Natural killer cell treated with Interleukin-12 subunit alpha and Interleukin-12 subunit beta and Interleukin-15 and Interleukin-18, amount 100 ng/mL, for 72 hours (primary cell): ENCODE results near the gene DPT. TPM values are rescaled to one million over a fixed set of nuclear protein-coding genes. Genes with fewer than 3 reads are reported as not detected.

Experiments used
- ATAC-seq, 2 donors: fragments of 150-1000 bp; cut with Tn5 transposase in 1 of 2; sonication (Bioruptor Pico), chemical (Tn5 transposase) in 1 of 2; 2 replicates each; pipeline ENCODE4 v1.10.0; 2021
- DNase-seq: peaks from one replicate; pipeline ENCODE4 v3.0.0; 2022; ENCODE audit warnings: low spot score
- H3K27ac Mint-ChIP-seq, 2 donors: 1 replicate in 1 of 2; 2 replicates in 1 of 2; pipeline ENCODE4 v1.8.0; 2022; ENCODE audit warnings: mixed read lengths in 2 of 2, mild to moderate bottlenecking in 1 of 2, moderate library complexity in 1 of 2
- H3K27me3 Mint-ChIP-seq, 2 donors: 1 replicate in 1 of 2; 2 replicates in 1 of 2; pipeline ENCODE4 v1.8.0; 2022; ENCODE audit warnings: mixed read lengths in 2 of 2
- H3K36me3 Mint-ChIP-seq: one replicate; pipeline ENCODE4 v1.8.0; 2022; ENCODE audit warnings: mixed read lengths
- H3K4me1 Mint-ChIP-seq, 2 donors: 1 replicate in 1 of 2; 2 replicates in 1 of 2; pipeline ENCODE4 v1.8.0; 2022; ENCODE audit warnings: low read depth in 2 of 2, mixed read lengths in 2 of 2, mild to moderate bottlenecking in 1 of 2
- H3K4me3 Mint-ChIP-seq: one replicate; pipeline ENCODE4 v1.8.0; 2022; ENCODE audit warnings: mixed read lengths
- H3K9me3 Mint-ChIP-seq: 2 replicates; pipeline ENCODE4 v1.8.0; 2022; ENCODE audit warnings: mixed read lengths
- total RNA-seq, 2 donors: library from RNA; stranded (reverse); gene quantifications; one replicate each; pipeline ENCODE4 v1.2.3, GENCODE V29; 2022

Gene DPT
- total RNA-seq, 2 donors from 2014 or later: not detected

DNA sequence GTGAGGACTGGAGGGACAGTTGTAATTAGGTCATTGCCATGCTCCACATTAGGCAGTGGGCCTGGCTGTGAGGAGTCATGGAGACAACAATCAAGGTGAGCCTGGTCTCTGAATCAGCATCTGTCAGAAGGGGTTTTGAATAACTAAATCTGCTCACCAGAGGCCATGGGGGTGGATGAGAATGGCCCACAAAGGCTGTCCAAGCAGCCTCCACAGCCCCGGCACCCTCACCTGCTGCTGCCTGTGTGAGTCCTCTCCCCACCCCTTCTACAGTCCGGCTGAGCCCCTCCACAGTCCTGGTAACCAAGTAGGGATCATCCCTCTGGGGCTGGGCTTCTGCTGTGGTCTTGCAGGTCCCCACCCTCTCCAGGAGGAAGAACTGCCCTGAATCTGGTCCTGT is 2.3 kb downstream of the DPT start:
- no peaks in the 10 kb centered on the region for H3K4me1 Mint-ChIP-seq
- DNase-seq (no peak), ATAC-seq (no peak)
- H3K36me3 Mint-ChIP-seq: no peaks in the 10 kb centered on the region
- H3K27me3 Mint-ChIP-seq: peaks cover 0 to 7% of the 10 kb centered on the region in 2 donors
- H3K9me3 Mint-ChIP-seq: no peaks in the 10 kb centered on the region
- no peak overlapping the region for H3K27ac Mint-ChIP-seq
- no peak overlapping the region for H3K4me3 Mint-ChIP-seq

DNA sequence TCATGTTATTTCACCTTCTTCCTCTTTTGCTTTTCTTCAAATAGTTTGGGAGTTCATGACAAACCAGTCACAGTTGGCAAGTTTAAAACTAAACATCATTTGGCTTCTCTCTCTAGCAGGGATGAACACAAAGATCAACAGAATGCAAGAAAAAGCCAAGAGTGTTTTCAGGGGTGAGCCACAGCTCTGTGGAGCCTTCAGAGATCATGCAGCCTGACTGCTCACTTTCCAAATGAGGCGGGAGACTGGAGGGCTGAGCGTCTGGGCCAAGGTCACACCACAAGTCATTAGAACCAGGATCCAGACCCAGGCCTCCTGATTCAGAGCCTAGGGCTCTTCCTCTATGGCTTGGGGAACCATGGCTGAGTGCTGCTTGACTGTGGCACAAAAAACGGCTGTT is 2.7 kb downstream of the DPT start:
- Mint-ChIP-seq H3K27ac (no peak overlapping the region), H3K4me3 (no peak overlapping the region), H3K36me3 (no peaks in the 10 kb centered on the region), H3K27me3 (peaks cover 0 to 7% of the 10 kb centered on the region in 2 donors), H3K9me3 (no peaks in the 10 kb centered on the region), H3K4me1 (no peaks in the 10 kb centered on the region)
- no peak for DNase-seq
- no peak for ATAC-seq

DNA sequence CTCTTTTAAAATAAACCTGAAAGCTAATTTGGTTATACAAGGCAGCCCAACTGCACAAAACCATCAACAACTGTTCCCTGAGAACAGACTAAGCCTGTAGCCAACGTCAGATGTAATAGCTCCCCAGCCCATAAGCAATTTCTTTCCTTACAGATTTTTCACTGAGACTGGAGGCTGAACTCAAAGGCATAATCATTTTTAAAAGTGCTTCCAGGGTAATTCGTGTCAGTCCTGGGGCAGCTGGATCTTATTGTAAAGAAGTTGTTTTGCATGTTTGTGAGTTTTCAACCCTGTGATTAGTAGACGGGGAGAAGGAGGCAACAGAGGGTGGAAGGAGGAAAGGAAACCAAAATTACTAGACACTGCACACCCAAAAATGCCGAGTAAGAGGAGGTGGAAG is 3.2 kb downstream of the DPT start:
- H3K27me3 Mint-ChIP-seq: peaks cover 0 to 8% of the 10 kb centered on the region in 2 donors
- no peak for ATAC-seq
- no peaks in the 10 kb centered on the region for H3K4me1 Mint-ChIP-seq
- no peak overlapping the region for H3K4me3 Mint-ChIP-seq
- H3K9me3 Mint-ChIP-seq: no peaks in the 10 kb centered on the region
- DNase-seq: no peak
- H3K36me3 Mint-ChIP-seq: no peaks in the 10 kb centered on the region
- H3K27ac Mint-ChIP-seq: no peak overlapping the region

DNA sequence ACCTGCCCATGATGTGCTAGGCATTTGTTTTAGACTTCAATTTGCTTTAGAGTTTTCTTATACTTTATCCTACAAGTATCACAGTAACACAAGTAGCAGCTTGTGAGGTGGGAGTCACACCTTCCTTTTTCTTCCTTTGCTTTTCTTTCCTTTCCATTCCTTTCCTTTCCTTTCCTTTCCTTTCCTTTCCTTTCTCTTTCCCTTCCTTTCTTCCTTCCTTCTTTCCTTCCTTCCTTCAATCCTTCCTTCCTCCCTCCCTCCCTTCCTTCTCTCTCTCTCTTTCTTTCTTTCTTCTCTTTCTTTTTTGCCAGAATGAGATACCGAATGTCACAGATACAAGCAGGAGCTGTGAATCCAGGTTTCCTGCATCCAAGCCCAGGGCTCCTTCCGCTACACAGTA is 3.9 kb downstream of the DPT start:
- Mint-ChIP-seq H3K4me1 (no peaks in the 10 kb centered on the region), H3K27ac (no peak overlapping the region), H3K4me3 (no peak overlapping the region), H3K27me3 (peaks cover 0 to 11% of the 10 kb centered on the region in 2 donors), H3K9me3 (no peaks in the 10 kb centered on the region), H3K36me3 (no peaks in the 10 kb centered on the region)
- DNase-seq (no peak), ATAC-seq (no peak)

DNA sequence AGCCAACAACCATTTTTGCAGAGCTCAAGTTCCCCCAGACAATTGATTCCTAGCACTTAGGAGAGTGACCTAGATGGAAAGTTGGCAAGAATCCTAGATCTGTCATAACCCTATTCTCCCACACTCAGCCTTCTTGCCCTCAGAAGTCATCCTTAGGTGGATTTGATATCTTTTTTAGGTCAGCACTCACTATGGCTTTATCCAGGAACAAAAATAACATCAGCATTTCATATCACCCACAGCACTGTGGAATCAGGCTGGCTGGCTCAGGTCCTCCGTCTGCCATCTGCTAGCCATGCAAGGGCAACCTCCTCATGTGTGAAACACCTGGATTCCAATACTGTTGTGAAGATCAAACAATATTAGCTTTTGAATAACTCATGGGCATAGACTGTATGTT is 6.0 kb downstream of the DPT start:
- no peaks in the 10 kb centered on the region for H3K9me3 Mint-ChIP-seq
- H3K4me3 Mint-ChIP-seq: no peak overlapping the region
- ATAC-seq (no peak), DNase-seq (no peak)
- H3K4me1 Mint-ChIP-seq: no peaks in the 10 kb centered on the region
- no peaks in the 10 kb centered on the region for H3K36me3 Mint-ChIP-seq
- H3K27me3 Mint-ChIP-seq: peaks cover 0 to 15% of the 10 kb centered on the region in 2 donors
- no peak overlapping the region for H3K27ac Mint-ChIP-seq

DNA sequence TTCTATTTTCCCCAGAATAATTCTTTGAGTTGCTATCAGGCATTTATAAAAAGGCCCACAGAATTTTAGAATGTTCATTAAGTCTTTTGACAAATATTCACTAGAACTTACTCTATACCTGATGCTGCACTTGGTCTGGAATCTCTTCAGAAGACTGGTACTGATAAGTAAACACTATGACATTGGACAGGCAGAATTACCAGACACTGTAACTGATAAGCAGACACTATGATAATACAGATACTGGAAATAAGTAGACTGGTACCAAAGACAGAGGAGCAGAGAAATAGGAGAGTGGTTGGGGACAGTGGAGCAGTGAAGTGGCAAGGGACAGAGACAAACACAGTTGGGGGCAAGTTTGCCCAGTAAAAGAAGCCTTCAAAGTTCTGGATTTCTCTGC is 8.2 kb downstream of the DPT start:
- DNase-seq: no peak
- peaks cover 0 to 13% of the 10 kb centered on the region in 2 donors for H3K27me3 Mint-ChIP-seq
- ATAC-seq: no peak
- no peaks in the 10 kb centered on the region for H3K9me3 Mint-ChIP-seq
- no peaks in the 10 kb centered on the region for H3K36me3 Mint-ChIP-seq
- H3K4me3 Mint-ChIP-seq: no peak overlapping the region
- H3K27ac Mint-ChIP-seq: no peak overlapping the region
- H3K4me1 Mint-ChIP-seq: no peaks in the 10 kb centered on the region

DNA sequence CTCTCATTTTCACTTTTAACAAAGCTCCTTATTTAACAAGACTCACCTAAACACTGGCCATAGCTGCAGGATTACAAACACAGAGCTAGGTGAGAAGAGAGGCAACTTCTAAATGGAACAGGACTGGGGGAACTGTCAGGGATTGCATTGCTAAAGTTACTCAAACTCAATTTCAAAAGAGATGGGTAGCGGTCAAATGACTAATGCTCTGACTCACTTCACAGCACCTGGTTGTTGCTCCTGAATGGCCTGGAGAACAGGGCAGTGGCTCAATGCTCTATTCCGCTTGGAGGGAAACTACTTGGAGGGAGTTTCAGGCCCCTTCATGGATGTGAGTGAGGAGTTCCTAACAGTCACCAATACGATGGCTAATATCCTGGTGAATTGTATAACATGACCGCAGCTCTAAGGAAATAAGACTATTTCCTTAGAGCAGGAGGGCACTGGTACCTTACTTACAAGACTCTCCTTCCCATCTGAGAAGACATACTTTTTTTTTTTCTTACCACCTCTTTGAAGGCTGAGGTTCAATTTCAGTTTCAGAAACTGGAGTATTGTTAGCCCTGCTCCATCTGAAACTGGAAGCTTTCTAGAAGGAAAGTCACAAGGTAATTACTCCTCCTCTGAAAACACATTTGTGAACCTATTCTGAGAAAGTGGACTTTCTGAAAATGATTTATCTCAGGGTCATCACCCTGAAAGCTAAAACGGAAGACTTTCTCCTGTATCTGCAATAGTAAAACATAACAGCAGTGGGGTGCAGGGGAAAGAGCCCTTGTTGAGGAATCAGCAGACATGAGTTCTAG is 9.5 kb downstream of the DPT start:
- DNase-seq (no peak), ATAC-seq (no peak)
- Mint-ChIP-seq H3K36me3 (no peaks in the 10 kb centered on the region), H3K27ac (no peak overlapping the region), H3K4me3 (no peak overlapping the region), H3K9me3 (no peaks in the 10 kb centered on the region), H3K4me1 (no peaks in the 10 kb centered on the region), H3K27me3 (peaks cover 0 to 11% of the 10 kb centered on the region in 2 donors)

DNA sequence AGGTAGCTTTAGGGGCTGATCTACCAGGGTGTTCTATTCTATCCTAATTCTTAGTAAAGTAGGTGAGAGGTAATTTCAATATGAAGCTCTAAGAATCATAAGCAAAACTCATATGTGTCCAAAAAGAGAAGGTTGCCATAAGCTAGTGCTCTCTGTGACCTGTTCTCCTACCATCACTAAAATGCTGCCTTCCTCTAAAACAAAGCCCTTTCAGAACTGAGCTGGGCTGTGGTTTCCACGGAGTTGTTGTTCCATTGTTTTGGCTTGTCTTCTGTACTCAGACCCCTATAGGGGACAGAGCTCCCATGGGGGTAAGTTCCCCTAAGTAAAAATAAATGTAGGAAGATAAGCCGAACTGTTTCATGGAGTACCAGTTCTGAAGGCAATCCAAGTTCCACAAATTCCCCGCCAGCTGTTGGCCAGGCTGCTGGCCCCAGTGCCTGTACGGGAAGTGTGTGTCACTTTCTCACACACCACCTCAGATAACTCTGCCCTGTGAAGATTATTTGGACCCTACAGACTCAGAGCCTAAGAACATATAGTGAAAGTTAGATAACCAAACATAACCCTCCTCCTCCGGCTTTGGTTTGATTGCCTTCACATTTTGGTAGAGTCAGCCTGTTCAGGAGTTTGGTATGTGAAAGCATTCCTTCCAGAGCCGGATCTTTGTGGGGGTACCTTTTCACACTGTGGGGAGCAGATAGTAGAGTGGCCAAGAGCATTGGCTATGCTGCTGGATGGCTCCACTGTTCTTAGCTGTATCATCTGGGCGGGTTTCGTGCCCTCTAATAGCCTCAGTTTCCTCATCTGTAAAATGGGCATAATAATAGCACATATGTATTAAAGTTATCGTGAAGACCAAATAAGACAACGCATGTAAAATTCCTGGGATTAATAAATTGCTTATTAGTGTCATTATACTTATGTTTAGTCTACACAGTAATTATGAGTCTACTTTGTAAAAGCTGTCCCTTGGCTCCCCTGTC is 10.8 kb downstream of the DPT start:
- DNase-seq (no peak), ATAC-seq (no peak)
- no peaks in the 10 kb centered on the region for H3K9me3 Mint-ChIP-seq
- H3K4me3 Mint-ChIP-seq: no peak overlapping the region
- no peaks in the 10 kb centered on the region for H3K36me3 Mint-ChIP-seq
- H3K27ac Mint-ChIP-seq: no peak overlapping the region
- no peaks in the 10 kb centered on the region for H3K4me1 Mint-ChIP-seq
- peaks cover 0 to 8% of the 10 kb centered on the region in 2 donors for H3K27me3 Mint-ChIP-seq

DNA sequence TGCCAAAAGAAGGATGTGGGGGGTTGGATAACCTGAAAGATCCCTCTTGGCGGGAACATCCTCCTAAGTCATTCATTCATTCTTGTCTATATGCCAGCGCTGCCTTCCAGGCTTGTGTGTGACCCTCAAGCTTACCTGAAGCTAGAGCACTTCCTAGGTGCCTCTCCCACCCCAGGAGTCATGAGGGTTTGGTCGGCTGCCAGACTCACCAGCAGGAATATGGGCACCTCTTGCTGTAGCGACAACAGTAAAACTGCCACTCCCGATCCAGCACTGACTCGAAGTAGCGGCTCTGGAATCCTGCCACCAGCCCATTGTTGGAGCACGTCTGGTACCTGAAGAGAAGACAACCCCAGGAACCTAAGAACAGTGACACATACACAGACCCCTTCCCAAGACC is 15.0 kb downstream of the DPT start:
- Mint-ChIP-seq H3K27ac (no peak overlapping the region), H3K27me3 (peaks cover 0 to under 1% of the 10 kb centered on the region in 2 donors), H3K4me1 (no peaks in the 10 kb centered on the region), H3K36me3 (no peaks in the 10 kb centered on the region), H3K4me3 (no peak overlapping the region), H3K9me3 (no peaks in the 10 kb centered on the region)
- DNase-seq: no peak
- no peak for ATAC-seq

DNA sequence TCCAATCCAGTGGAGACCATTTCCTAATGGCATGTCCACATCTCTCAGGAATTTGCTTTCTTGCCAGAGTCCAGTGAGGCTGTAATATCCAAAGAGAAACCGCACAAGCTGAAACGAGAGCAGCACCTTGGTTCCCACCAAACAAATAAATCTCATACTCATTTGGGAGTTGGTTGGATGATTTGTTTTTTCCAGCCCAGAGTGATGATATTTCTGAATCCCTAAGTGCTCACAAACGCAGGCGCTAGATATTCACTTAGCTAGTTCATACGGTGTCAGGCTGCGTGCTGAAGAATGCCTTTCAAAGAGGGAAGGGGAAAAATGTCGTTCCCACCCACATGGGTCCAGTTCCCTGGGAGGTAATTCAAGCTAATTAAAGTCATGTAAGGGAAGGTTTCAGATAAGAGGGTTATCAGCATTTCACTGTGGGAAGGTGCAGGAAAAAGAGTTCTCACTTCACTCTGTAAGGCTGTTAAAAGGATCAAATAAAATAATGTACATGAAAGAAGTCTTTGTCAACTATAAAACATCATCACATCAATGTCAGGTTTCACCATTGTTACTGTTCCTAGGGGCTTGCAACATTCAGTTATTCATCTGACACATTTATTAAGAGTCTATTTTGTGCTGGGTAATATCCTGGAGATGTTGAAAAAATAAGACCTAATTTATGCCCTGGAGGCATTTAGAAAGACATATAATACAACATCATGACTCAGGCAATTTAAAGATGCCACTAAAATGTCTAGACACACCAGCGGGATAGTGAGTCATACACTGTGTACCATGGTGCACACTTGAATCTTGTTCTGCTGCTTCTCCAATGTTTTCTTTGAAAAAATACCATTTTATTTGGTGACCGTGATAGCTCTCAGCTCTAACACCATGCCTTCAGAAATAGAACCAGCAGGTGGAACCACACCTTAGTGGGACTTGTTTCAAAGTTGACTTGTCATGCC is 19.3 kb downstream of the DPT start:
- H3K9me3 Mint-ChIP-seq: no peaks in the 10 kb centered on the region
- no peak overlapping the region for H3K27ac Mint-ChIP-seq
- DNase-seq: no peak
- peaks cover 0 to 8% of the 10 kb centered on the region in 2 donors for H3K27me3 Mint-ChIP-seq
- H3K4me3 Mint-ChIP-seq: no peak overlapping the region
- no peaks in the 10 kb centered on the region for H3K4me1 Mint-ChIP-seq
- no peaks in the 10 kb centered on the region for H3K36me3 Mint-ChIP-seq
- no peak for ATAC-seq

DNA sequence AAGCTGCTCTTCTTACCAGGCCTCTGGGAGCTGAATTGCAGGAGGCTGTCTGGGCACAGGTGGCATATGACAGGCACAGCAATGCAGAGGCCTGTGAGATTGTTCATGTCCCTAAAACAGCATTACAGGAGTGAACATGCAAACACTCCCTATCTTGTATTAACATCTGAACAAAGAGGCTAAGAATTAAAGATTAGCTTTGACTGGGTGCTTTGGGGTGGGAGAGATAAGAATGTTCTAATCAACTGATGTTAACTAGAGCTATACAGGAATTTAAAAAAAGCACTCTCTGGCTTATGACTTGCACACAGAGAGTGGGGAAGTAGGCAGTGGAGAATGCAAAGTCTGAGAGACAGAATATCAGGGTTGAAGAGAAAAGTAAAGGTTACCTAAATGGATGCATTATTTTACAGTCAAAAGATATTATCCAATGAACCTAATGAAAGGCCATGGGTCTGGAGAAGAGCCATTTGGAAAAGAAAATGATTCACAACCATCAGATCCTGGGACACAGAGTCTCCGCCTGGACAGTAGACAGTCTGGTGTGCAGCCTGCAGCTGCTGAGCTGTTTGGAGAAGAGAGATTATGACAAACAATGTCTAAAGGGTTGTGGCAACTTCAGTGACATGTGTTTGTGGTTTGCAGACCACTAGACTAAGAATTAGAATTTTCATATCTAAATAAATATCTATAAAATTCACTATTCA is 20.2 kb downstream of the DPT start:
- no peaks in the 10 kb centered on the region for H3K9me3 Mint-ChIP-seq
- no peaks in the 10 kb centered on the region for H3K36me3 Mint-ChIP-seq
- H3K27me3 Mint-ChIP-seq: peaks cover 6 to 11% of the 10 kb centered on the region in 2 donors
- DNase-seq (no peak), ATAC-seq (no peak)
- no peak overlapping the region for H3K4me3 Mint-ChIP-seq
- no peaks in the 10 kb centered on the region for H3K4me1 Mint-ChIP-seq
- no peak overlapping the region for H3K27ac Mint-ChIP-seq

DNA sequence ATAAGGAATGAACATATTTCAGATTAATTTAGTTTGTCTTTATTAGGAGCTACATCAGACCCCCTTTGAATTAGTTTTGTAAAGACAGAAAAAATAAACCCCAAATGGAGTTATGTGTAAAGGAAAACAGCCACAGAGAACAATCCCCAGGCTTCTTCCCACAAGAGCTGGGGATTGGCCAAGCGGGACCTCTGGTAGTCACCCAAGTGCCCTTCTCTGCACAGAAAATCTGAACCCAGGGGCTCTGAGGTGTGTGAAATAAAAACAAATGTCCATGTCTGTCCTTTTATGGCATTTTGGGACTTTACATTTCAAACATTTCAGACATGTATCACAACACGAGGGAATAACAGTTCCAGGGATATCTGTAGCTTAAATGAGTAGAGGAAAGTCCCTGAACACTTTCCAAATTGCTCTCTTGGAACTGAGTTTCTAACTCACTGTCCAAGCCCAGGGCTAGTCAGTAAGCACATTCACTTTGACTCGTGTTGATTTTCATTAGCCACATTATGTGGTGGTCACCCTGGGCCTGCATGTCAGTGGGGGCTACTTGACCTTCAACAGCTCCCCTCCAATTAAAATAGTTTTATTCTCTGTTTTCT is 22.5 kb downstream of the DPT start:
- H3K36me3 Mint-ChIP-seq: no peaks in the 10 kb centered on the region
- DNase-seq (no peak), ATAC-seq (no peak)
- H3K27ac Mint-ChIP-seq: no peak overlapping the region
- H3K4me1 Mint-ChIP-seq: no peaks in the 10 kb centered on the region
- no peaks in the 10 kb centered on the region for H3K9me3 Mint-ChIP-seq
- H3K27me3 Mint-ChIP-seq: peaks cover 14 to 19% of the 10 kb centered on the region in 2 donors
- no peak overlapping the region for H3K4me3 Mint-ChIP-seq
